GM19099 (cell line): Measurements from ENCODE around the gene APOBEC3A.

ENCODE experiments used
- POLR2A ChIP-seq: IDR thresholded peaks from 3 replicates; pipeline ENCODE4 v1.6.1; 2011; ENCODE audit warnings: low read depth; ENCODE audit not compliant: insufficient read length; ENCODE audit errors: extremely low read depth

APOBEC3A gene

GRCh38 chr22:38957046-38957770, at the start of gene APOBEC3A:
Gene APOBEC3A, plus strand, starts transcription at chr22:38957609. Its CDS starts 83 bp downstream, at chr22:38957692.
- TF ChIP-seq POLR2A = no peak

- TF ChIP-seq POLR2A = no peak
Observed at GRCh38 chr22:38907767-38908166, 49.6 kb upstream of the APOBEC3A start.

- no peak for TF ChIP-seq POLR2A
Observed at GRCh38 chr22:38911434-38911833, 46.0 kb upstream of the APOBEC3A start.

- TF ChIP-seq POLR2A = no peak
Observed at GRCh38 chr22:38919631-38920190, 37.7 kb upstream of the APOBEC3A start.

GRCh38 chr22:38921120-38921519, 36.3 kb upstream of the APOBEC3A start:
- TF ChIP-seq POLR2A = no peak

- TF ChIP-seq POLR2A = no peak
Observed at GRCh38 chr22:38921806-38922205, 35.6 kb upstream of the APOBEC3A start.

- no peak for TF ChIP-seq POLR2A
Observed at GRCh38 chr22:38923463-38924346, 33.7 kb upstream of the APOBEC3A start.

- TF ChIP-seq POLR2A = no peak
Observed at GRCh38 chr22:38924347-38924952, 33.0 kb upstream of the APOBEC3A start.

- no peak for TF ChIP-seq POLR2A
Observed at GRCh38 chr22:38925571-38926041, 31.8 kb upstream of the APOBEC3A start.

- no peak for TF ChIP-seq POLR2A
Observed at GRCh38 chr22:38927033-38927781, 30.2 kb upstream of the APOBEC3A start.

- TF ChIP-seq POLR2A = no peak
Observed at GRCh38 chr22:38930512-38930911, 26.9 kb upstream of the APOBEC3A start.

GRCh38 chr22:38935023-38935422, 22.4 kb upstream of the APOBEC3A start:
- no peak for TF ChIP-seq POLR2A

GRCh38 chr22:38935616-38936015, 21.8 kb upstream of the APOBEC3A start:
- no peak for TF ChIP-seq POLR2A

GRCh38 chr22:38936562-38936961, 20.8 kb upstream of the APOBEC3A start:
- no peak for TF ChIP-seq POLR2A
